Stimulated activated CD8-positive, alpha-beta memory T cell treated with anti-CD3 and anti-CD28 coated beads, Interleukin-7, amount 100 ng/mL, for 24 hours (primary cell): Measurements from ENCODE around the gene NPL.
A peak's percentile ranks its signal among the peaks of the same experiment; 100 is the strongest.

Experiments used
- DNase-seq: peaks from one replicate; pipeline ENCODE4 v3.0.0-alpha.2; 2020; ENCODE audit warnings: low read depth

Gene NPL

GRCh38 chr1:182779530-182779929, 10.0 kb upstream of the NPL start:
- no peak for DNase-seq

- peak; percentile 31 for DNase-seq
Observed at GRCh38 chr1:182781841-182782586, 7.6 kb upstream of the NPL start.

GRCh38 chr1:182782587-182782913, 7.0 kb upstream of the NPL start:
- DNase-seq = no peak

- no peak for DNase-seq
Observed at GRCh38 chr1:182783068-182783467, 6.5 kb upstream of the NPL start.

GRCh38 chr1:182784556-182785171, 4.9 kb upstream of the NPL start:
- DNase-seq = no peak

GRCh38 chr1:182785181-182785580, 4.4 kb upstream of the NPL start:
- DNase-seq = no peak

- peak; percentile 5 for DNase-seq
Observed at GRCh38 chr1:182786223-182786994, 3.2 kb upstream of the NPL start.

- no peak for DNase-seq
Observed at GRCh38 chr1:182786995-182787324, 2.6 kb upstream of the NPL start.

- DNase-seq = no peak
Observed at GRCh38 chr1:182791281-182792179, 2.0 kb downstream of the NPL start.

GRCh38 chr1:182794091-182794490, 4.5 kb downstream of the NPL start:
- DNase-seq = no peak

GRCh38 chr1:182794676-182795201, 5.2 kb downstream of the NPL start:
- DNase-seq = no peak

GRCh38 chr1:182795563-182796228, 6.1 kb downstream of the NPL start:
- no peak for DNase-seq

GRCh38 chr1:182802006-182802803, 12.6 kb downstream of the NPL start:
- no peak for DNase-seq

GRCh38 chr1:182803846-182804245, 14.3 kb downstream of the NPL start:
- no peak for DNase-seq

GRCh38 chr1:182806015-182806678, 16.6 kb downstream of the NPL start:
- DNase-seq = no peak

- no peak for DNase-seq
Observed at GRCh38 chr1:182807907-182808306, 18.3 kb downstream of the NPL start.

GRCh38 chr1:182809414-182809957, 19.9 kb downstream of the NPL start:
- no peak for DNase-seq

- no peak for DNase-seq
Observed at GRCh38 chr1:182811975-182812722, 22.6 kb downstream of the NPL start.

GRCh38 chr1:182816863-182817262, 27.3 kb downstream of the NPL start:
- DNase-seq = no peak
